Sciatic nerve (tissue), 2 donors: Measurements from ENCODE around the gene TTC13. TPM values are rescaled to one million over a fixed set of nuclear protein-coding genes. Genes with fewer than 3 reads are reported as not detected.

Experiments used
- ATAC-seq: fragments of 200-7000 bp; cut with Tn5 transposase; one replicate; pipeline ENCODE4 v1.9.1; 2020; ENCODE audit warnings: mild to moderate bottlenecking, moderate library complexity
- DNase-seq: peaks from one replicate; pipeline ENCODE4 v3.0.0-alpha.2; 2020; ENCODE audit warnings: low spot score
- intact Hi-C: fragments of 100-400 bp; cut with DNase I; formaldehyde crosslinking; loops from one replicate; pipeline ENCODE4 v1.14.2; 2022
- total RNA-seq: library from RNA; stranded (reverse); fragmentation: NEBNext Ultra II Directional; extraction: Animal tissue kit (Norgen Biotek cat#: 25700); gene quantifications from one replicate; pipeline ENCODE4 v1.2.1, GENCODE V29; 2021
- donor health status: DM: no; HTN: no; CAD: no.
- donor health status: DM: no; HTN: no; CAD: no.

Gene TTC13
- total RNA-seq, 1 donor from 2014 or later, result 21.2 TPM

DNA sequence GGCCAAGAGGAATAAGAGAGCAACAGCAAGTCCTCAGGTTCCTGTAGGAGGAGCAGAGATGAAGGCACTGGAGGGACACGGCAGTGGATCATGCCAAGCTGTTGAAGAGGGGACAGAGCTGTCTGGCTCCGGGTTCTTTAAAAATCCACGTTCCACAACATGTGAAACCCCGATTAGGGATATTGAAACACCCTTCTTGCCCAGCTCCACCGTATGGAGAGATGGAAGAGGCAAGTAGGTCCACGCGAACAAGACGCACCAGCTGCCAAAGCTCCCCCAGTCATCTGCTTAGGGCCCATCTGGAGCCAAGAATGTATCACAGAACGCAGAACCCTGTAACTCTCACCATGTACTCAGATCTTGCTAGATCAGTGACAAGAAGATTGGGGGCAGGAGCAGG lies 114.2 kb downstream of the TTC13 start:
- intact Hi-C loops, result no loop called here
- ATAC-seq, result no peak

DNA sequence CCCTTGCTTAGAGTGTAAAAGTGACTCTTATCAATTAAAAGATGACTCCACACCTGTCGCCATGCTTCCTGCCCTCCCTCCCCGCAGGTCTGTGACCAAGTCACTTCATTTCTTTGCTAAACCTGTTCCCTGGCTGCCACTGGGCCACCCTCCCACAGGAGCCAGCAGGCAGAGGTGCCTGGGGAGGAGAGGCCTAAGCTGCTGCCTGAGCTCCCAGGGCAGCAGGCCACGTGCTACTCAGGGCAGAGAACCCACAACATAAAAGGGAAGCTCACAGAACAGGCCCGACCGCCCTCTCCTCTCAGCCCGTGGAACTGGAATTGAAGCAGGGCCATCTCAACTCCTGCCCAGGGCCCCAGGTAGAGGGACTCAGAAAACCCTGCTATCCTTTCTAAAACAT lies 115.2 kb downstream of the TTC13 start:
- no peak for ATAC-seq
- no peak for DNase-seq
- intact Hi-C loops, result no loop called here

More for the DNA sequence above, 114.2 kb downstream of the TTC13 start:
- DNase-seq, result no peak

DNA sequence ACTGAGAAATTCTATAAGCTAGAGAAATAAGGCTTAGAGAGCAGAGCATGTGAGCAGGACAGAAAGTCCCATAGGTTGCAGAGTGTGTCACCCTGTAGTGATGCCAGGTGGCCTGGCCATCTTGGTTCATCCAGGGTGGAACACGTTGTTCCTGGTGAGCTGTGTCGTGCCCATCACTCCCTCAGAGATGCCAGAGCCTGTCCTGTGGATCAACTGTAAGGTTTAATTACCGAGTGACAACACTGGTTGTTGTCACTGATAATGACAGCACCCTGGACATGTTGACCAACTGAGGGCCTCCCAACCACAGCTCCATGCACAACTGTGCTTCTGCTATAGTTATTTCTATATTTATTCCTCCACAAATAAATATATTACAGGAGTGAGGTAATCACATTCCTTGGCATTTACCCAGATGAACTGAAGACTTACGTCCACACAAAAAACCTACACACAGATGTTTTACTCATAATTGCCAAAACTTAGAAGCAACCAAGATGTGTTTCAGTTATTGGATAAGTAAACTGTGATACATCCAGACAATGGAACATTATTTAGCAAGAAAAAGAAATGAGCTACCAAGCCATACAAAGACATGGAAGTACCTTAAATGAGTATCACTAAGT lies 116.6 kb downstream of the TTC13 start:
- ATAC-seq (no peak), DNase-seq (no peak)
- intact Hi-C loops, result no loop called here

DNA sequence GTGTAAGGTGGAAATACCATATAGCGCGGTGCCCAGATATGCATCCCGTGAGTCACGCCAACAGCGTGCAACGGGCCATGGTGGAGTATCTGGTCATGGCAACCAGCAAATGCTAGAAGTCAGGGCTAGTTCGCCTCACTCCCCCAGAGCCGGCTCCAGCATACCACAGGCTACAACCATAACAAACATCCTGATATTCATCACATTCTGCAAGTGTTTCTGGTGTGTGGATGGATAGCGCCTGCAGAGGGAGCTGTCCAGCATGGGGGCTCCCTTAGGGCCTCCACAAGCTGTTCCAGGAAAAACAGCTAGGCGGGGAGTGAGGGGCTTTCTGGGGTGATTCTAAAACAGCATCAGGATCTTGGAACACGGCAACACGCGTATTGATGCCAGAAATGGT lies 117.2 kb downstream of the TTC13 start:
- intact Hi-C loops, result no loop called here
- DNase-seq (no peak), ATAC-seq (no peak)

DNA sequence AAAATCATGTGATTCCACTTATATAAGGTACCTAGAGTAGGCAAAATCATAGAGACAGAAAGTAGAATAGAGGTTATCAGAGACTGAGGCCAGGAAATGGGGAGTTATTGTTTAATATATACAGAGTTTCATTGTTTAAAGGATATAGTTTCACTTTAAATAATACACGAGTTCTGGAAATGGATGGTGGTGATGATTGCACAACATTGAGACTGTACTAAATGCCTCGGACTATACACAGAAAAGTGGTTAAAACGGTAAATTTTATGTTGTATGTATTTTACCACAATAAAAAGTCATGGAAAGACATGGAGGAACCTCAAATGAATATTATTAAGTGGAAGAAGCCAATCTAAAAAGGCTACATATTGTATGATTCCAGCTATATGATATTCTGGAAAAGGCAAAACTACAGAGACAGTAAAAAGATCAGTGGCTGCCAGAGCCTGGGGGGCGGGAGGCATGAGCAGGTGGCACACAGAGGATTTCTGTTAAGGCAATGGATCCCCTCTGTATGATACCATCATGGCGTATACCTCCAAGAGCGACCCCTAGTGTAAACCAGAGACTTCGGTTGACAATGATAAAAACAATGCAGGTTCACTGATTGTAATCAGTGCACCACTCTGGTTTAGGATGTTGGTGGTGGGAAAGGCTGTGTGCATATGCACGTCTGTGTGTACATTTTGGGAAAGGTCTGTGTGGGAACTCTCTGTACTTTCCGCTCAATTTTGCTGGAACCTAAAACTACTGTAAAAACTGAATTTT lies 117.9 kb downstream of the TTC13 start:
- no peak for DNase-seq

DNA sequence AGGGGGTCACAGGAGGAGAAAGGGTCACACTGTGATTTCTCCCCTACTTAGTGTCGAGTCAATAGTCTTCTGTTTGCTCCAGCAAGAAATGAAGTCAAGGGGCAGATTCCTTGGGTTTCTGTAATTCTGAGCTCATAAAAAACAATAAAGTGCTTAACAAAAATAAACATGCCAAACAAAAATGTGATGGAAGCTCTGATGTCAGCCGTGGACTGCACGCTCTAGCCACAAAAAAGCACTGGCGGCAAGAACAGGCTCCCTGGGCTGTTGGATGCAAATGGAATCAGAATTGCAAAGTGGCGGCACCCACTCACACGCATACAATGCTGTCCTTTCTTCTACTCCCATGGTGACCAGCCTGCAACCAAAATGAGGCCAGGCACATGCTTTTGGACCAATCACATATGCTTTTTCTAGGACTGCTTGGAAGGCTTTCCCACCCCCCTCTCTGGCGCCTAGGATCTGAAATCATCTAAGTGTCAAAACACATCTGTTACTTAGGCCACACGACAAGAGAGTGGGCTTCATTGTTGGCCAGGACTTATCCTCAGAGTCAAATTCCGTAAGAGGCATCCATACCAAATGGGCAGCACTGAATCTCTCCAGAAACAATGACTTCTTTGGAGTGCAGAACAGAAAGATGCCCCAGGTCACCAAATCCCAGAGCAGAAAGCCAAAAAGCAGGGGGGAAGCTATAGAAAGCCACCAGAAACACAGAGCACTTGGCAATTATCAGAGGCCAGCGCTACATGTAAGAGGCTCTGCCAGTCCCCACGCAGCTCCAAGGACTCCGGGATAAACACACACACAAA lies 119.5 kb downstream of the TTC13 start:
- intact Hi-C loops, result no loop called here
- DNase-seq, result peak; percentile 77
- peak; percentile 83 for ATAC-seq

More for the DNA sequence above, 117.9 kb downstream of the TTC13 start:
- no peak for ATAC-seq
- intact Hi-C loops, result no loop called here

DNA sequence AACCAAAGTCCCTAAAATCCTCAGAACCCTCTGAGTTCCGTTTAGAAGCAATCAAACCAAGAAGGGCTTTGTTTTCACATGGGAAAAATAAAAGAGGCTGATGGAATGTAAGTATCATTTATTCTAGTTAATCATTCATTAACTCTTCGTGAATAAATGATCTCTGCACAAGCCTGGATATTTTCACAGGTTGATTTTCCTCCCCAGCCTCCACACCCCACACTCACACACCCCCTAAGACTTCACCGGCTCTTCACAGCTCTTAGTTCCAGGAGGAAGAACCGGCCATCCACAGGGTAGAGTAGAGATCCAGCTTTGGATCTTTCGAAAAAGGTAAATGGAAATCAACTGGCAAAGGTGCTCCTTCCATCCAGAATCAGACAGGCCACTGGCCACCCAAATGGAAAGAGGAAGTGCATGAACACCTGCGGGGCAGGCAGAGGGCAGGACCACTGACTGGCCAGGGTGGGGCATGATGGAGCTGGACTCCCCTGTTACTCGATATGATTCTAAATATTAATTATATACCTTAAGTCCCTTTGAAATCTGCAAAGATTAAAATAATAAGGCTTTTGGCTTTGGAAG lies 120.3 kb downstream of the TTC13 start:
- no peak for ATAC-seq
- no peak for DNase-seq
- intact Hi-C loops, result no loop called here

DNA sequence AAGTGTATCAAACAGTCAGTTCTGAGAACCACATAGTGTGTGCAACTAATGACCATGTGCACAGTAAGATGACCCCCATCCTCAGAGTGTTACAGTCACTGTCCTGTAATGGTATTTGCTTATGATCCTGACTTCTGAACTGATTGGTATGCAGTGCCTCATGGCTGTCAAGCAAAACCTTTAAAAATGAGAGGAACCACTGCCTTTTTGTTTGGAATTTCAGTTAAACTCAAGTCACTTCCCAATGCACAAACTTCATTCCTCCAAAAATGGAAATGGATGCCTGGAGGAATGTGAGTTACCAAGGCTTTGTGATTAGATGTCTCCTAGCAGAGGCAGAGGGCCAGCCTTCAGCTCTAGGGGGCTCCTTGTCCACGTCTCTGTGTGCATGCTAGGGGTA lies 120.8 kb downstream of the TTC13 start:
- DNase-seq (no peak), ATAC-seq (no peak)
- intact Hi-C loops, result no loop called here

DNA sequence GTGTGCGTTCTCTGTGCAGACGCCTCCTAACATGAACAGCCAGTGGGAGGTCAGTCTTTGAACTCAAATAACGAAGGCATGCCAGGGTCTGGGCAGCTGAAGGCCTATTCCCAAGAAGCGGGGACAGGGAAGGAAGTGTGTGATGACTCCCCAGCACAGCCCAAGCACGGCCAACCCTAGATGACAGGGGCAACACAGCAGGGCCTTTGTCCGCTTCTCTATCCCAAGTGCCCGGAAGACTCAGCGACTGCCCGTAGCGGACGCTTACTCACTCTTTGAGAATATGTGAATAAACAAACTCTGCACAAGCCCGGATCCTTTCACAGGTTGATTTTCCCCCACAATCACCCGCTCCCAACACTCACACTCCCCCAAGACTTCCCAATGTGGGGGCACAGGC lies 121.6 kb downstream of the TTC13 start:
- ATAC-seq (peak; percentile 59), DNase-seq (no peak)
- intact Hi-C loops, result no loop called here

Other genes starting within 250 kb of the TTC13 start
- 0.13 TPM for gene CAPN9, start 231.5 kb downstream of the TTC13 start, total RNA-seq
- gene C1orf198, start 110.3 kb downstream of the TTC13 start, total RNA-seq, result 121 TPM
- gene ARV1, start 233 bp upstream of the TTC13 start, total RNA-seq, result 11.0 TPM
- gene FAM89A, start 61.4 kb upstream of the TTC13 start, total RNA-seq, result 11.1 TPM
- 0.04 TPM for gene TRIM67, start 183.2 kb upstream of the TTC13 start, total RNA-seq